GM13977 (cell line): ENCODE results near the gene KIAA1191.

Experiments used
- DNase-seq: peaks from one replicate; pipeline ENCODE4 v3.0.0; 2012; ENCODE audit warnings: low spot score
- CTCF ChIP-seq: IDR thresholded peaks from 2 replicates; pipeline ENCODE4 v1.5.1; 2012; ENCODE audit warnings: mild to moderate bottlenecking, control low read depth; ENCODE audit not compliant: insufficient read depth; ENCODE audit errors: extremely low read depth, missing control alignments
- in situ Hi-C: fragments of 300-500 bp; cut with MboI; formaldehyde crosslinking; loops from one replicate; pipeline ENCODE4 v1.12.0; 2022; ENCODE audit warnings: low sequenced_read_pairs, low pct_unique_long_range_greater_than_20kb, mixed read lengths, inconsistent platforms; ENCODE audit not compliant: unreplicated experiment

Gene KIAA1191

GRCh38 chr5:176379881-176380280 is 18.3 kb upstream of the KIAA1191 start:
- in situ Hi-C loops = no loop called here
- DNase-seq = peak; percentile 49
- TF ChIP-seq CTCF = no peak

- DNase-seq = no peak
- in situ Hi-C loops = no loop called here
These were observed 11.7 kb upstream of the KIAA1191 start for GRCh38 chr5:176373100-176373818.

GRCh38 chr5:176371621-176372539 is 10.3 kb upstream of the KIAA1191 start:
- no peak for TF ChIP-seq CTCF
- DNase-seq = no peak
- in situ Hi-C loops = no loop called here

More at GRCh38 chr5:176373100-176373818, 11.7 kb upstream of the KIAA1191 start:
- no peak for TF ChIP-seq CTCF

GRCh38 chr5:176369934-176370711 is 8.6 kb upstream of the KIAA1191 start:
- no peak for DNase-seq

GRCh38 chr5:176368726-176369125 is 7.2 kb upstream of the KIAA1191 start:
- no peak for TF ChIP-seq CTCF
- no peak for DNase-seq
- in situ Hi-C loops = no loop called here

More at GRCh38 chr5:176369934-176370711, 8.6 kb upstream of the KIAA1191 start:
- no peak for TF ChIP-seq CTCF
- in situ Hi-C loops = no loop called here

- no peak for TF ChIP-seq CTCF
- DNase-seq = no peak
- in situ Hi-C loops = no loop called here
These were observed 4.8 kb upstream of the KIAA1191 start for GRCh38 chr5:176366232-176366894.
